Neuronal stem cell (in vitro differentiated cells): ENCODE results near the gene CDC25B.
"Not testable (repeated sequence)": the region's sequence is repeated elsewhere in the genome, so short reads cannot be mapped to it uniquely, and the experiment has no call there.

Source experiments
- DNase-seq: peaks from one replicate; pipeline ENCODE4 v3.0.0-alpha.2; 2013; ENCODE audit warnings: low spot score
- H2AFZ ChIP-seq: one replicate; pipeline ENCODE4 v1.6.1; 2013; ENCODE audit warnings: mild to moderate bottlenecking, low read length, inconsistent platforms
- H2AK5ac ChIP-seq: 2 replicates; pipeline ENCODE4 v1.6.1; 2013; ENCODE audit warnings: low read depth, mild to moderate bottlenecking, inconsistent platforms, low read length, moderate library complexity, mixed read lengths
- H2BK120ac ChIP-seq: 2 replicates; pipeline ENCODE4 v1.6.1; 2013; ENCODE audit warnings: low read depth, mild to moderate bottlenecking, inconsistent platforms, low read length, moderate library complexity, mixed read lengths
- H2BK12ac ChIP-seq: one replicate; pipeline ENCODE4 v1.6.1; 2013; ENCODE audit warnings: low read length, inconsistent platforms
- H2BK15ac ChIP-seq: 2 replicates; pipeline ENCODE4 v1.6.1; 2013; ENCODE audit warnings: mild to moderate bottlenecking, low read length, inconsistent platforms, mixed read lengths
- H2BK5ac ChIP-seq: one replicate; pipeline ENCODE4 v1.6.1; 2013; ENCODE audit warnings: inconsistent platforms, mild to moderate bottlenecking, low read length, moderate library complexity
- H3K14ac ChIP-seq: one replicate; pipeline ENCODE4 v1.6.1; 2013; ENCODE audit warnings: low read length, inconsistent platforms
- H3K18ac ChIP-seq: 2 replicates; pipeline ENCODE4 v1.6.1; 2013; ENCODE audit warnings: low read length, inconsistent platforms
- H3K23ac ChIP-seq: 2 replicates; pipeline ENCODE4 v1.6.1; 2013; ENCODE audit warnings: low read depth, mild to moderate bottlenecking, mixed read lengths, low read length, inconsistent platforms; ENCODE audit not compliant: poor library complexity
- H3K27ac ChIP-seq: replicated peaks from 3 replicates; pipeline ENCODE4 v1.5.1; 2013; ENCODE audit warnings: low read length, inconsistent platforms
- H3K27me3 ChIP-seq, 3 experiments: 2 replicates each; pipeline ENCODE4 v1.6.1; 2013; ENCODE audit warnings: low read length in 3 of 3, mild to moderate bottlenecking in 2 of 3, inconsistent platforms in 1 of 3, low read depth in 1 of 3, mixed read lengths in 1 of 3, moderate library complexity in 1 of 3; ENCODE audit not compliant: control insufficient read depth in 3 of 3, insufficient read depth in 3 of 3
- H3K36me3 ChIP-seq, 2 donors: replicated peaks in 1 of 2; 2 replicates each; pipeline ENCODE4 v1.6.1; 2013; ENCODE audit warnings: low read length in 2 of 2; ENCODE audit not compliant: control insufficient read depth in 2 of 2, insufficient read depth in 2 of 2
- H3K4ac ChIP-seq: 2 replicates; pipeline ENCODE4 v1.6.1; 2013; ENCODE audit warnings: inconsistent platforms, mild to moderate bottlenecking, low read length, moderate library complexity
- H3K4me1 ChIP-seq, 2 donors: 1 replicate in 1 of 2; 2 replicates in 1 of 2; pipeline ENCODE4 v1.6.1; 2013; ENCODE audit warnings: low read length in 2 of 2, low read depth in 1 of 2; ENCODE audit not compliant: control insufficient read depth in 2 of 2, insufficient read depth in 1 of 2
- H3K4me2 ChIP-seq: one replicate; pipeline ENCODE4 v1.6.1; 2013; ENCODE audit warnings: mild to moderate bottlenecking, low read length, inconsistent platforms; ENCODE audit not compliant: insufficient read depth, poor library complexity, severe bottlenecking
- H3K4me3 ChIP-seq, 2 donors: 2 replicates each; pipeline ENCODE4 v1.5.1; 2013; ENCODE audit warnings: low read length in 2 of 2, mild to moderate bottlenecking in 2 of 2, inconsistent platforms in 1 of 2, moderate library complexity in 1 of 2
- H3K79me1 ChIP-seq: one replicate; pipeline ENCODE4 v1.6.1; 2013; ENCODE audit warnings: low read depth, mild to moderate bottlenecking, inconsistent platforms, low read length, moderate library complexity
- H3K9ac ChIP-seq: one replicate; pipeline ENCODE4 v1.6.1; 2013; ENCODE audit warnings: mild to moderate bottlenecking, low read depth, low read length, inconsistent platforms; ENCODE audit not compliant: poor library complexity
- H3K9me3 ChIP-seq, 2 donors: replicated peaks in 1 of 2; 2 replicates each; pipeline versions ENCODE3 to v1.6.1; 2013; ENCODE audit warnings: low read length in 2 of 2, mild to moderate bottlenecking in 2 of 2, inconsistent platforms in 1 of 2, low read depth in 1 of 2, mixed read lengths in 1 of 2, moderate library complexity in 1 of 2; ENCODE audit not compliant: control insufficient read depth in 2 of 2, insufficient read depth in 1 of 2
- H4K8ac ChIP-seq: one replicate; pipeline ENCODE4 v1.6.1; 2013; ENCODE audit warnings: low read depth, mild to moderate bottlenecking, inconsistent platforms, low read length, moderate library complexity
- H4K91ac ChIP-seq: one replicate; pipeline ENCODE4 v1.6.1; 2013; ENCODE audit warnings: low read length, low read depth, mild to moderate bottlenecking, inconsistent platforms; ENCODE audit not compliant: poor library complexity
- WGBS, 2 donors: extraction: QIAGEN DNeasy Blood & Tissue Kit; methylation state at CpG; one replicate each; pipeline ENCODE4 v1.1.7; 2013; ENCODE audit warnings: missing lambda C conversion rate in 2 of 2, mixed read lengths in 1 of 2; ENCODE audit not compliant: insufficient read length in 2 of 2, insufficient replicate concordance in 1 of 2; ENCODE audit errors: extremely low coverage in 2 of 2; 5-methylcytosine and 5-hydroxymethylcytosine counted together

Gene CDC25B

DNA sequence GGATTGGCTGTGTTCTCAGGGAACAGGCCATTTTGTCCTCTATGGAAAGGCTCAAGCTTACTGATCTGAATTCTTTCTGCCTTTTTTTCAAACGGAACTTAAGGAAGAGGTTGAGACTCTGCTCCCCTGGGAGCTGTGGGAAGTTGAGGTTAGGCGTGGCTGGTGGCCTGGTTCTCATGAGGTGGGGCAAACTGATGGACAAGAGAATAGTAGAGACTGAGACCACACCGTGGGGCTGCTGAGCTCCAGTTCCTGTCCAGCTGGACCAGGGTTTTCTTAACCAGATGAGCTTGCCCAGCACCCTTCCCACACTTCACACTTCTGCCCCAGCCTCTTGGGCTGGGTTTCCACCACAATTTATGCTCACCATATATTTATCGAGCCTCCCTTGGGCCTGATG, 30.3 kb downstream of the CDC25B start:
- no peak overlapping the region for H3K4me2 ChIP-seq
- no peak overlapping the region for H2BK120ac ChIP-seq
- no peak overlapping the region for H2BK15ac ChIP-seq
- no peak overlapping the region for H3K4me3 ChIP-seq
- no peaks in the 10 kb centered on the region for H3K27me3 ChIP-seq
- H3K9me3 ChIP-seq = no peaks in the 10 kb centered on the region
- H2AFZ ChIP-seq = no peak overlapping the region
- no peak overlapping the region for H2BK5ac ChIP-seq
- no peak overlapping the region for H3K23ac ChIP-seq
- H3K14ac ChIP-seq = no peak overlapping the region
- H4K91ac ChIP-seq = no peak overlapping the region
- H3K4me1 ChIP-seq = no peaks in the 10 kb centered on the region
- no peak overlapping the region for H3K27ac ChIP-seq
- H3K9ac ChIP-seq = no peak overlapping the region
- no peak overlapping the region for H2AK5ac ChIP-seq
- H4K8ac ChIP-seq = no peak overlapping the region
- DNase-seq = no peak
- H3K4ac ChIP-seq = no peak overlapping the region
- H3K36me3 ChIP-seq = peaks cover 8 to 24% of the 10 kb centered on the region in 2 donors
- peaks cover 5% of the 10 kb centered on the region for H3K79me1 ChIP-seq
- H2BK12ac ChIP-seq = no peak overlapping the region
- H3K18ac ChIP-seq = no peak overlapping the region
- no CpG with 5 or more reads among the region's 4 CpGs for WGBS, 2 donors

DNA sequence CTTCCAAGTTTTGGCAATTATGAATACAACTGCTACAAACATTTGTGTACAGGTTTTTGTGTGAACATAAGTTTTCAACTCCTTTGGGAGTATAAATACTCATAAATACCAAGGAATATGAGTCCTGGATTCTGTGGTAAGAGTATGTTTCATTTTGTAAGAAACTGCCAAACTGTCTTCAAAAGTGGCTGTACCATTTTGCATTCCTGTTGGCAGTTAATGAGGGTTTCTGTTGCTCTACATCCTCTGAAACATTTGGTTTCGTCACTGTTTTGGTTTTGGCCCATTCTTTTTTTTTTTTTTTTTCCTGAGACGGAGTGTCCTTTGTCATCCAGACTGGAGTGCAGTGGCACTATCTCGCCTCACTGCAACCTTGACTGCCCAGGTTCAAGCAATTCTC, 32.7 kb downstream of the CDC25B start:
- H2BK15ac ChIP-seq = no peak overlapping the region
- no peak overlapping the region for H3K14ac ChIP-seq

DNA sequence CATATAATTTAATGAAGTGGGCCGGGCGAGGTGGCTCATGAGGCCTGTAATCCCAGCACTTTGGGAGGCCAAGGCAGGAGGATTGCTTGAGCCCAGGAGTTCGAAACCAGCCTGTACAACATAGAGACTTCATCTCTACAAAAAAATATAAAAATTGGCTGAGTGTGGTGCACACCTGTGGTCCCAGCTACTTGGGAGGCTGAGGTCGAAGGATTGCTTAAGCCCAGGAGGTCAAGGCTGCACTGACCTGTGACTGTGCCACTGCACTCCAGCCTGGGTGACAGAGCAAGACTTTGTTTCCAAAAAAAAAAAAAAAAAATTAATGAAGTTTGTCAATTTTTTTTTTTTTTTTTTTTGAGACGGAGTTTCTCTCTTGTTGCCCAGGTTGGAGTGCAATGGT, 33.8 kb downstream of the CDC25B start:
- not testable (repeated sequence) for H3K36me3 ChIP-seq, H3K79me1 ChIP-seq, H2BK120ac ChIP-seq, H3K4ac ChIP-seq, H2BK15ac ChIP-seq, H3K9ac ChIP-seq, H3K9me3 ChIP-seq, H3K27me3 ChIP-seq, H2AK5ac ChIP-seq, H2BK5ac ChIP-seq, DNase-seq, H4K8ac ChIP-seq, H3K27ac ChIP-seq, H4K91ac ChIP-seq, H2AFZ ChIP-seq, H3K23ac ChIP-seq, H3K18ac ChIP-seq, H3K4me1 ChIP-seq, H3K4me3 ChIP-seq, H2BK12ac ChIP-seq, H3K14ac ChIP-seq, H3K4me2 ChIP-seq
- WGBS, 2 donors = no CpG with 5 or more reads among the region's 5 CpGs

More for the DNA sequence above, 32.7 kb downstream of the CDC25B start:
- Histone ChIP-seq H3K4me3 (no peak overlapping the region), H2BK120ac (no peak overlapping the region), H4K91ac (no peak overlapping the region), H3K79me1 (peaks cover 3% of the 10 kb centered on the region), H3K23ac (no peak overlapping the region), H2AFZ (no peak overlapping the region), H3K27ac (no peak overlapping the region), H2BK12ac (no peak overlapping the region), H3K18ac (no peak overlapping the region), H3K4ac (no peak overlapping the region), H3K9me3 (no peaks in the 10 kb centered on the region), H2BK5ac (no peak overlapping the region), H4K8ac (no peak overlapping the region), H2AK5ac (no peak overlapping the region), H3K27me3 (no peaks in the 10 kb centered on the region), H3K4me2 (no peak overlapping the region), H3K36me3 (peaks cover 7% of the 10 kb centered on the region in 2 donors), H3K9ac (no peak overlapping the region), H3K4me1 (no peaks in the 10 kb centered on the region)
- no peak for DNase-seq
- WGBS, 2 donors = no CpG with 5 or more reads among the region's 3 CpGs

DNA sequence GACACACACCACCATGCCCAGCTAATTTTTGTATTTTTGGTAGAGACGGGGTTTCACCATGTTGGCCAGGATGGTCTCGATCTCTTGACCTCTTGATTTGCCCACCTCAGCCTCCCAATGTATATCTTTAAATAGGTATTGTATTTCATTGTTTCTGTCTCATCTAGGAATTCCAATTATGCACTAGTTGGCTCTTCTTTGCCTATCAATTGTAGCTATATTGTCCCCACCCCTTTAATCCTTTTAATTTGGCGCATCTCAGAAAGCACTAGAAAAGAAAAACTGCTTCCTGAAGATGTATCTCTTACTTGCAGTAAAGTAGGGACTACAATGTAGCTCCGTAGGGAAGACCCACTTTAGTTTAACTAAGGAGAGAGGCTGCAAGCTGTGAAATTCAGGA, 40.0 kb downstream of the CDC25B start:
- no peak overlapping the region for H3K18ac ChIP-seq
- no peak overlapping the region for H3K23ac ChIP-seq
- no peak overlapping the region for H2AFZ ChIP-seq
- H3K4me2 ChIP-seq = no peak overlapping the region
- no peak overlapping the region for H2BK120ac ChIP-seq
- peaks cover 0 to 3% of the 10 kb centered on the region in 2 donors for H3K9me3 ChIP-seq
- H3K4ac ChIP-seq = no peak overlapping the region
- H3K27me3 ChIP-seq = no peaks in the 10 kb centered on the region
- WGBS, 2 donors = no CpG with 5 or more reads among the region's 4 CpGs
- H2BK12ac ChIP-seq = no peak overlapping the region
- H4K8ac ChIP-seq = no peak overlapping the region
- no peak overlapping the region for H3K9ac ChIP-seq
- H3K36me3 ChIP-seq = no peaks in the 10 kb centered on the region
- no peaks in the 10 kb centered on the region for H3K79me1 ChIP-seq
- H3K4me3 ChIP-seq = no peak overlapping the region
- no peak overlapping the region for H3K14ac ChIP-seq
- no peaks in the 10 kb centered on the region for H3K4me1 ChIP-seq
- H4K91ac ChIP-seq = no peak overlapping the region
- DNase-seq = no peak
- H2BK15ac ChIP-seq = no peak overlapping the region
- H2AK5ac ChIP-seq = no peak overlapping the region
- no peak overlapping the region for H3K27ac ChIP-seq
- H2BK5ac ChIP-seq = no peak overlapping the region
